ENCODE results near the gene SEC22C. TPM values are rescaled to one million over a fixed set of nuclear protein-coding genes. Genes with fewer than 3 reads are reported as not detected.
A peak's percentile ranks its signal among the peaks of the same experiment; 100 is the strongest.

Gene SEC22C
- polyA plus RNA-seq, 1 of the 3 experiments (the other 2 are of a cell fraction): 28.5 TPM

GRCh38 chr3:42546691-42547213 is 35.0 kb downstream of the SEC22C start:
- no peak overlapping the region for H3K9ac ChIP-seq
- H3K4me2 ChIP-seq: no peak overlapping the region
- no peak overlapping the region for H3K27ac ChIP-seq (ENCODE audit: low read depth in 2 of 2, low read length in 1 of 2)
- H3K4me3 ChIP-seq (ENCODE audit: low read depth in 2 of 2, low read length in 1 of 2): peak overlapping the region in 1 of 2 experiments; percentile 48; a peak in 1 of 4 replicates
- 81% methylated on average over 3 of the region's 3 CpGs for WGBS (ENCODE audit: low lambda C conversion rate)
- TF ChIP-seq USF1 (IDR thresholded peaks at IDR 0.05; ENCODE audit: borderline replicate concordance, low read depth) (no peak), MAX (IDR thresholded peaks at IDR 0.05; ENCODE audit: low read depth) (no peak), POLR2AphosphoS5 (IDR thresholded peaks at IDR 0.05; ENCODE audit: low read depth, low read length) (no peak), RCOR1 (IDR thresholded peaks at IDR 0.05; ENCODE audit: low read length) (no peak), SIN3A (IDR thresholded peaks at IDR 0.05; ENCODE audit: borderline replicate concordance, low read depth, low read length) (no peak), ELF1 (IDR thresholded peaks at IDR 0.05) (no peak), EZH2phosphoT487 (IDR thresholded peaks at IDR 0.05; ENCODE audit: borderline replicate concordance, low read depth) (no peak), USF2 (IDR thresholded peaks at IDR 0.05; ENCODE audit: borderline replicate concordance, low read depth, low read length) (no peak), IRF3 (IDR thresholded peaks at IDR 0.05; ENCODE audit: low read depth, low read length) (no peak), RAD21 (IDR thresholded peaks at IDR 0.05; ENCODE audit: low read length) (no peak), JUND (IDR thresholded peaks at IDR 0.05) (no peak), FOSL2 (IDR thresholded peaks at IDR 0.05; ENCODE audit: borderline replicate concordance, low read depth) (no peak), EP300 (IDR thresholded peaks at IDR 0.05; ENCODE audit: borderline replicate concordance in 1 of 2, low read depth in 1 of 2, low read length in 1 of 2) (no peak), TEAD4 (IDR thresholded peaks at IDR 0.05; ENCODE audit: borderline replicate concordance, insufficient read depth) (no peak), TCF12 (IDR thresholded peaks at IDR 0.05) (no peak), MXI1 (IDR thresholded peaks at IDR 0.05; ENCODE audit: low read depth, low read length) (no peak), PBX3 (IDR thresholded peaks at IDR 0.05) (no peak), CTCF (IDR thresholded peaks at IDR 0.05) (no peak)
- peaks cover 0 to 14% of the 10 kb centered on the region in 2 experiments; a peak in 1 of 4 replicates for H3K4me1 ChIP-seq (ENCODE audit: control insufficient read depth in 1 of 2, insufficient read depth in 2 of 2, low read depth in 1 of 2, low read length in 1 of 2)
- H4K20me1 ChIP-seq (ENCODE audit: insufficient read depth): no peaks in the 10 kb centered on the region
- CTCF ChIA-PET: interaction anchor here (0.8 to 9.0 kb wide), 26 partner anchors 9 to 323 kb away, joined by 3 to 74 read pairs (median 5); partner anchors contain the start of genes VIPR1 and ZBTB47
- POLR2A ChIA-PET: no interaction called here
- no peaks in the 10 kb centered on the region for H3K9me2 ChIP-seq
- H3K27me3 ChIP-seq (ENCODE audit: insufficient read depth): no peaks in the 10 kb centered on the region
- DNase-seq: no peak
- H3K9me3 ChIP-seq: no peaks in the 10 kb centered on the region
- H2AFZ ChIP-seq (ENCODE audit: low read depth): no peak overlapping the region
- H3K36me3 ChIP-seq (replicated peaks in 1 of 2; ENCODE audit: control insufficient read depth in 1 of 2, insufficient read depth in 2 of 2, low read length in 1 of 2): peaks cover 17 to 24% of the 10 kb centered on the region in 2 experiments
- peaks cover 11% of the 10 kb centered on the region for H3F3A ChIP-seq (replicated peaks; ENCODE audit: insufficient read depth)
- no peaks in the 10 kb centered on the region for H3K79me2 ChIP-seq (ENCODE audit: insufficient read depth)

Measured in SK-N-SH (cell line).